GM18907 (cell line): ENCODE results near the gene VKORC1.
"Not testable (repeated sequence)": the region's sequence is repeated elsewhere in the genome, so short reads cannot be mapped to it uniquely, and the experiment has no call there.

Experiments
- ATAC-seq: cut with Tn5 transposase; IDR thresholded peaks from one replicate; pipeline ENCODE4 v1.9.1; 2021; ENCODE audit warnings: mild to moderate bottlenecking, moderate library complexity; ENCODE audit not compliant: unreplicated experiment

Gene VKORC1

DNA sequence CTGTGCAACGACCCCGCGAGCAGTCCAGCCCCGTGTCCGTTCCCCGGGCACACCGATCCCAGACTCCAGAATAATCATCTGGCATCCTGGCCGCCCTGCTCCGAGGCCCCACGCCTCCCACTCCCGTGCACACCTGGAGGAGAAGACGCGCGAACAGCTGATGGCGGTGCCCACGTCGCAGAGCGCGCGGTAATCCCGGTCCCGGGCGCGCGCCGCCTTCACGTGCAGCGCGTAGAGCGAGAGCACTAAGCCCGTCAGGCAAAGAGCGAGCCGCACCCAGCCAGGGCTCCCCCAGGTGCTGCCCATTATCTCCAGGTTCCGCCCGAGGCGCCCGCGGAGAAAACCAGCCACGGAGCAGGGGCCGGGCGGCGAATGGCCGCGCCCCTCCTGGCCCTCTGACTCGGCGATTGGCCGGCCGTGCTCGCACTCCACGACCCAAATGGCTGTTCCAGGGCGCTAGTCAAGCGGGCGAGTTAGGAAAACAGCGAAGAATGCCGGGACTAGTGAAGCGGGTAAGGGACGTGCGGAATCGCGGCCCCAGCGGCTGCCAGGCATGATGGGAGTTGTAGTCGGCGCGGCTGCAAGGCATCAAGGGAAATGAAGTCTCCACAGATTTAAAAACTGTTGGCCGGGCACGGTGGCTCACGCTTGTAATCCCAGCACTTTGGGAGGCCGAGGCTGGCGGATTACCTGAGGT, at the start of gene VKORC1:
Gene VKORC1, minus strand, starts transcription at position 374 of the 697 bp plus-strand sequence. Its CDS starts 68 bp downstream, at position 306.
- peak; percentile 86 for ATAC-seq

DNA sequence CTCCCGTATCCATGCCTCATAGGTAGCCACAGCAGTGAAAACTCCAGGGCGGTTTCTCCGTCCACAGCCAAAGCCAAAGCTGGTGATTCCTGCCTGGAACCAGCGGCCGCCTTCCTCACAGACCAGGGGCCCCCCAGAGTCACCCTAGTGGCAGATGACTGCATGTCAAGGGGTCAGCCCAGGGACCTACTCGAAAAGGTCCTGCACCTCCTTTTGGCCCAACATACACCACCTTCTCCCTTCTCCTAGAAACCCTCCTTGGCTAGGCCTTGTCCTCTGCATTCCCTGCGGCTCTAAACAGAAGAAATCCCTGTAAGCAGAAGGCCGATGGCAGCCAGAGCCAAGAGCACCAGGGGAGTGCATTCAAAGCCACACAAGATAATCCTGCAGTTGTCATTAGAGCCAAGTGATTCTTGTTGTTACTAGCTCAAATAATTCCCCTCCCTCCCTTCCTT, 49.1 kb upstream of the VKORC1 start:
- no peak for ATAC-seq

DNA sequence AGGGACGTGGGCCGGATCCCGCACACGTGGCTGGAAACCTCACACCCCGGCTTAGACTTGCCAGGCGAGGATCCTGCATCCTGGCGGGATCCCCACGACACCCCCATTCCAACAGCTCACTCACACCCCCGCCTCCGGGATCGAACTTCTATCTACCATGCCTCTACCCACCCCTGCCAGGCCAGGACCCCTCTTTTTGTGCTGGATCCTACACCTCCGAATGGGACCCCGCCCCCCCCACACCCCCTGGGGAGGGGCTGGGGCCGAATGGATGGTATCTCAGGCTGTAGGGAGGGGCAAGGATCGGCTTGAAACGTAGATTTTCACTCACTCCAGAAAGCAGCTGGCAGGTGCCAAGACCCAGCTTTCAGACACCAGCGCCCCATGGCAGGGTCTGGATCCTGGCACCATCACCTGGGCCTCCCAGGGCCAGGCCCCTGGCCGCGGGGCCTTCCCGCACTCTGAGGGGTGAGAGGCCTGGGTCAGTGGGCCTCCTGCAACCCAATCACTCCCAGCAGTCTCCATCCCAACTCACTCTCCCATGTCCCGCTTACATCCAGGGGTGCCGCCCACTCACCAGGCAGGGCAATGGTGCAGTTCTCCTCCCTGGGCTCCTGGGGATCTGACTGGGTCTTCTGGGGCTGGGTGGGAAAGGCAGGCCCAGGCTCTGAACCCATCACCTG, 48.6 kb upstream of the VKORC1 start:
- ATAC-seq, result no peak

DNA sequence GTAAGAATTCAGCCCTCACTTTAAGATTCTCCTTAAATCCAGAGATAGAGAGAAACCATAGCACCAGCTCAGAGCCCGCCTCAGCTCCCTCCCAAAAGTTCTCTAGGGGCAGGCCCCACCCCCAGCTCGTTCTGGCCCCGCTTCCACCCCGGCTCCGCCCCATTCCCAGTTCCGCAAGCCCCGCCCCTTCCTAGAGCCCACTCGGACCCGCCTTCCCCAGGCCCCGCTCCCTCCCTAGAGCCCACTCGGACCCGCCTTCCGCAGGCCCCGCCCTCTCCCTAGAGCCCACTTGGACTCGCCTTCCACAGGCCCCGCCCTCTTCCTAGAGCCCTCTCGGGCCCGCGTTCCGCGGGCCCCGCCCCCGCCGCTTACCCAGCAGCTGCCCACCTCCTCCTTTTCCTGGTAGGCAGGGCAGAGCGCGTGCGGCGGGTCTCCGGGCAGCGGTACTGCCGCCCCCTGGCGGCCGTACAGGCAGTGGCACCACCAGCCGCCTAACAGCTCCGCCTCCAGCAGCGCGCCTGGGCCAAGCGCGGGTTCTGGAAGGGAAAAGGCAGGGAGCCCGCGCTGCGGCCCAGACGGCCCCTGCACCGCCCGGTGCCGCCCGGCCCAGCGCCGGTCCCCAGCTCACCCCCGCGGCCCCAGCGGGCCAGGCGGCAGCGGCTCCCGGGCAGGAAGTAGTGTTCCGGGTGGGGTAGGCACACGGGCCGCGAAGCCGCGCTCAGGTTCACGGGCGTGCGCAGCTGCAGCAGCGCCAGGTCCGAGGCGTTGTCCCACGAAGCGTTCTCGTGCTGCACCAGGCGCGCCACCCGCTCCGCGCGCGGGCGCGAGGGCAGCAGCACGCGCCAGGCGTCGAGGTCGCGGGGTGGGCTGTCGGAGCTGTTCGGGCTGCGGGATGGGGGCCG, 47.8 kb upstream of the VKORC1 start:
- ATAC-seq, result peak; percentile 83

DNA sequence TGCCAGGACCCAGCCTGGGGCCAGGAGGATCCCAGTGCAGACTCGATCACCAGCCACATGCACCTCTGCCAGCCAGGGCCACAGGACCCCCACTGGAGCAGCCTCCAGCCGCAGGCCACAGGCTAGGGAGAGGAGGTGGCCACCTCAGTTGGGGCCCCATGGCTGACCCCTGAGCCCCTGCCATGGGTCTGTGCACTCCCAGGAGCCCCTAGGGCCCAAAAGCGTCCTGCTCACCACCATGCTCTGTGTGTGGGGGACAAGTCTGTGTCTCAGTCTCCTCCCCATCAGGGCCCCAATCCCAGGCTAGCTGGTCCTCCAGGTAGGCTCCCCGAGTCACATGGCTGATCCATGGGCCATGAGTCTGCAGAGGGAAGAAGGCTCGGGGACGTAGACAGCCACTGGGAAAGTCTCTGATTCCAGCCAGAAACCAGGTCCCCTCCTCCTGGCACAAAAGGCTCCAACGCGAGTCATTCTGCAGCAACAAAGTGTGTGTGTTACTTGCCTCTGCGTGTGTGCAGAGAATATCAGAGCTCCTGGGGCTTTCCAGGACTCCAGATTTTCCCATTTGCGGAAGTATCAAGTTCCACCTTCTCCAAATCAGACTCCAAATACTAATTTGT, 47.0 kb upstream of the VKORC1 start:
- peak; percentile 18 for ATAC-seq

DNA sequence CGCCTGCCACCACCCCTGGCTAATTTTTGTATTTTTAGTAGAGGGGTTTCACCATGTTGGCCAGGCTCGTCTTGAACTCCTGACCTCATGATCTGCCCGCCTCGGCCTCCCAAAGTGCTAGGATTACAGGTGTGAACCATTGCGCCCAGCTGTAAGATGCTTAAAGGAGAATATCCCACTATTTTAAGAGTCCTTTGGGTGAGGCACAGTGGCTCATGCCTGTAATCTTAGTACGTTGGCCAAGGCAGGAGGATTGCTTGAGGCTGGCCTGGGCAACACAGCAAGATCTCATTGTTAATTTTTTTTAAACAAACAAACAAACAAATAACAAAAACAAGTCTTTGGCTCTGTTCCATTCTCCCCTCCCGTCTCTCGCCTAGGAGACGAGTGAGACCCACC, 46.5 kb upstream of the VKORC1 start:
- ATAC-seq, result not testable (repeated sequence)

DNA sequence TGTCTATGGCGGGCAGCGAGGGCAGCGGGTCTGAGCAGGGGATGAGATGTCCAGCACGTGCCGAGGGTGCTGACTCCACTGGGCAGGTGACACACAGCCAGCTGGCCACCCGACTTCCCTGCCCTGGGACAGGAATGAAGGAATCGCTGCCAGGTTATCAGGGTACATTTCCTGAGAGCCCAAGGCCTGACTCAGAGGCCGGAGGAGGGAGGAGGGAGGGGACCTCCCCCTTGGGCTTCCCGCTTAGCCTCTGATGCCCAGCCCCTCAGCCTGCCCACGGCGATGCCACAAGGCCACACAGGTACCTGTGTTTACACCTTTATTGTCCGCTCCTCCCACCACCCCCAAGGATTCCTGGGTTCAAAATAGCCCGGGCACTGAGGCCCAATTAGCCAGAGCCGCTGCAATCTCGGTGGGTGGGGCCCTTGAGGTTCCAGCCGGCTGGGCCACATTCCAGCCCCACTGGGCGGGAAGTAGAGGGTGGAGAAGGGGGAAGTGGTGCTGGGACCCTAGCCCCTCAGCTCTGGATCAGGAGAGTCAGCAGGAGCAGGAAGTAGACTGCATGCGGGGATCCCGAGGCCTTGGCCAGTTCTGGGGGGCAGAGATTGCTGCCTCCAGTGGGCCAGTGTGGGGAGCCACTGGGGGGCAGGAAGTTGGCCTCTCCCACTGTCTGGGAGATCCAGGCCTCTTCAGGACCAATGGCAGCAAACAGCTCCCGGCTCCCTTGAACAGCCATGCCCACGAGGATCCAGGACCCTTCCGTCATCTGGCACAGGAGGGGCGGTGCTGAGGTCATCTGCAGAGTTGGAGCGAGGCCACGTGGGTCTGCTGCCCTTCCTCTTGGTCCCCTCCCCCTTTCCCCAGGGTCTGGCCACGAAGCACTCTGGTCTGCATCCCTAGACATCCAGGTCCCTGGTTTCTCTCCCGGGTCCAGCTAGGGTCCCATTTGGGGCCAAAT, 44.3 kb upstream of the VKORC1 start:
- ATAC-seq, result no peak

DNA sequence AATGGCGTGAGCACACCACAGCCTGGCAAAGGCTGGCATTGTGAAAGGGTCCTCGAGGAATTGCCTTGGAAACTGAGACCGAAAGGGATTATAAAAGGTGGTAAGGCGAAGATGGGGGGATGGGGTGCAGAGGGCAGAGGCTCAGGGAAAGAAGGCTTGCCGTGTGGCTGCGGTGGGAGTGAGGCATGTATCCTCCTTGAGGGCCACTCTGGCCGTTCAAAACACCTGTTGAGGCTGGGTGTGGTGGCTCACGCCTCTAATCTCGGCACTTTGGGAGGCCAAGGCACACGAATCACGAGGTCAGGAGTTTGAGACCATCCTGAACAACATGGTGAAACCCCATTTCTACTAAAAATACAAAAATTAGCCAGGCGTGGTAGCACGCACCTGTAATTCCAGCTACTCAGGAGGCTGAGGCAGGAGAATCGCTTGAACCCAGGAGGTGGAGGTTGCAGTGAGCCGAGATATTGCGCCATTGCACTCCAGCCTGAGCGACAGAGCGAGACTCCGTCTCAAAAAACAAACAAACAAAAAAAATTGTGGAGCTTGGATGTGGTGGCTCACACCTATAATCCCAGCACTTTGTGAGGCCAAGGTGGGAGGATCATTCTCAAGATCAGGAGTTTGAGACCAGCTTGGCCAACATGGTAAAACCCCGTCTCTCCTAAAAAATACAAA, 42.4 kb upstream of the VKORC1 start:
- ATAC-seq, result not testable (repeated sequence)

DNA sequence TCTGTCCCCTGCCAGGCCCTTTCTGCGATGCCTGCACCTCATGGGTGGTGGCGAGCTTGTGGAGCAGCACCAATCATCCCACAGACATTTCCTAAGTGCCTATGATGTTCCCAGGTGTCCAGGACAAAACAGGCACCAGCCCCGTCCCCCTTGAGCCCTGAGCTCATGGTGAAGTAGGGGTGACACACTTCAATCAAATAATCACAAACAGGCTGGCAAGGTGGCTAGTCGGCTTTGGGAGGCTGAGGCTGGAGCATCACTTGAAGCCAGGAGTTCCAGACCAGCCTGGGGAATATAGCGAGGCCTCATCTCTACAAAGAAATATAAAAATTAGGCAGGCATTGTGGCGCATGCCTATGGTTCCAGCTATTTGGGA, 41.7 kb upstream of the VKORC1 start:
- ATAC-seq, result no peak

DNA sequence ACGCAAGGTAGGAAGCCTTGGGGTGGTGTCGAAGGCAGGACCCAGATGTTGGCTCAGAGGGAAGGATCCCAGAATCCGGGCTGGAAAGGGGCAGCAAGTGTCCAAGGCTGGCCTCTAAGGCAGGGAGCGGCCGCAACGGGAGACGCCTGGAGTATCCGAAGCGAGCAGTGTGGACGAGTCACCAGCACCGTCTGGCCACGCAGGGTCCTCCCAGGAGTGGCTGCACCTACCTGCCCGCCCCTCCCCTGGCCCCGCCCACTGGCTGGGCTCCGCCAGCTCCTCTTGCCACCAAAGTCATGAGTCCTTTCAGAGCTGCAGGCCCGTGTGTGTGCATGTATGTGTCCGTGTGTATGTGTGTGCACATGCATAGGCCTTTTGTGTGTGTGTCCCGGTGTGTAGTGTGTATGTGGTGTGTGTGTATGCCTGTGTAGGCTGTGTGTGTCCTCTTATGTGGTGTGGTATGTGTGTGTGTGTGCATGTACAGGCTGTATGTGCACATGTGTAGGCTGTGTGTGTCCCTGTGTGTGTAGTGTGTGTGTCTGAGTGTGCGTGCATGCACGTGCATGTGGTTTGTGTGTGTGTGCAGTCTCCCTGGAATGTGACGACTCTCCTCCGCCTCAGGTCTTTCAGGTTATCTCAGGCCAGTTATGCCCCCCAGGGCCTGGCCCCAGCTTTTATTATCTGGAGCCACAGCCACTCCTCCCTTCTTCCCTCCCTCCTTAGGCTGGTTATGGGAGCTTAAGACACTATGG, 41.1 kb upstream of the VKORC1 start, which contains the start of gene PRSS8:
Gene PRSS8, minus strand, starts transcription at position 193 of the 752 bp plus-strand sequence. CDS start 229 bp downstream, outside the sequence.
- no peak for ATAC-seq

DNA sequence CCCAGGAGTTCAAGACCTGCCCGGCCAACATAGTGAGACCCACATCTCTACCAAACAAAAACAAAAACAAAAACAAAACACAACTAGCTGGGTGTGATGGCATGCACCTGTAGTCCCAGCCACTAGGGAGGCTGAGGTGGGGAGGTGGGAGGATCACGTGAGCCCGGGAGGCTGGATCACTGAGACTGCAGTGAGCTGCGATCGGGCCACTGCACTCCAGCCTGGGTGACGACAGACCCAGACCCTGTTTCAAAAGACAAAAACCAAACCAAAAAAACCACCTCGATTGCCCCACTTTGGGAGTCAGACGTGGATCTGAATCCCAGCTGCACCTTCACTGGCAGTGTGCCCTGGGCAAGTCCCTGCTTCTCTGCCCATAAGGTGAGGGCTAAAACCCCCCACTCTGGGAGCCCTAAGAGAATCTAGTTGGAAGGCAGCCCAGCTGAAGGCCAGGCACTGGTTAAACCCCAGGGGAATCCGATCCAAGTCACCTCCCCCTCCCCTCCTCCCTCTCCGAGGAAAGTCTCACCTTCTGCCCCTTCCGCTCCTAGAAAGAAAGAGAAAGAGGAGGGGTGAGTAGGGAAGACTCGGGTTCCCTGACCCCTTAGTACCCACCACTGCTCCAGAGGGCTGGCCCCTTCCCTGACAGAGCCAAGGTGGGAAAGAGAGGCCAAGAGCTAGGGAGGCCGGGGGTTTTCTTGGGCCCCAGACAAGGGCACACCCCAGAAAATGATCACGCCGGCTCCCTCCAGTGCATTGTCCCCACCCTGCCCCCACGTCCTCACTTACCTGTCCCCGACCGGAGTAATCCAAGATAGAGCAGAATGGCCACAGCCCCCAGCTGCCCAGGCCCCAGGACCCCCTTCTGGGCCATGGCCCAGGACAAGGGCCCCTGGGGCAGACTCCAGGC, 40.3 kb upstream of the VKORC1 start:
- ATAC-seq, result no peak

DNA sequence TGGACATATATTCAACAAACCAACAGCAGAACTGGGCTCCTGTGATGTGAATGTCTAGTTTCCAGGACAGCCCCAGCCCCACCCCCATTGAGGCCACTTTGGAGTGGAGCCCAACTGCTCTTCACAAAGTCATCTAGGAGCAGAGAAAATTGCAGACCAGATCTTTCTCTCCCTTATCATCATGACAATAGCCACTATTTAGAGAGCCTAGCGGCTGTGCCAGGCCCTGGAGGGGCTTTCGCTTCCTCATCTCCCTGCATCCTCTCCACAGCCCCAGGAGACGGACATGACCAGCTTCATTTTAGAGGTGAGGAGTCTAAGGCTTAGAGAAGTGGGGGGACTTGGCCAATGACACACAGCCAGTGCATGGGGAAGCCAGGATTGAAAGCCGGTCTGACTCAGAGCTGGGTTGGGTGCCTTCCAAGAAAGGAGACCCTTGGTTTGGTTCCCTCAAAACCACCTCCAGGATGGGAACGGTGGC, 39.5 kb upstream of the VKORC1 start:
- no peak for ATAC-seq

DNA sequence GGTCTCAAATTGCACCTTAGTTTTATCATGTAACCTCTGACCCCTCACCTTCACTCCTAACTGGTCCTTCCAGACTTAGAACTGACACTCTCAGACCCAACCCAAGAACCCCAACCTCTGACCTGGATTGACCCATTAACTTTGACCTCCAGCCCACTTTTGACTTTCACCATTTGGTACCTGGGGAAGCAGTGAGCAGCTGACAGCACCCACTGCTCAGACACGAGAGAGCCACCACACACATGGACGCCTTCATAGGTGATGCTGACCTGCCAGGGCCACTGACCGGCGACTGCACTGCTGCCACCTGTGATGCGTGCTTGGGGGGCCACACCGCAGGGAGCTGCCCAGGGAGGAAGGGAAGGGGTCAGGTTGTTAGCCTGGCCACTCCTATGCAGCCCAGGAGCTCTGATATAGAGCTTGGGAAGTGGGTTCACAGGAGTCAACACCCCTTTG, 38.5 kb upstream of the VKORC1 start:
- ATAC-seq, result no peak

DNA sequence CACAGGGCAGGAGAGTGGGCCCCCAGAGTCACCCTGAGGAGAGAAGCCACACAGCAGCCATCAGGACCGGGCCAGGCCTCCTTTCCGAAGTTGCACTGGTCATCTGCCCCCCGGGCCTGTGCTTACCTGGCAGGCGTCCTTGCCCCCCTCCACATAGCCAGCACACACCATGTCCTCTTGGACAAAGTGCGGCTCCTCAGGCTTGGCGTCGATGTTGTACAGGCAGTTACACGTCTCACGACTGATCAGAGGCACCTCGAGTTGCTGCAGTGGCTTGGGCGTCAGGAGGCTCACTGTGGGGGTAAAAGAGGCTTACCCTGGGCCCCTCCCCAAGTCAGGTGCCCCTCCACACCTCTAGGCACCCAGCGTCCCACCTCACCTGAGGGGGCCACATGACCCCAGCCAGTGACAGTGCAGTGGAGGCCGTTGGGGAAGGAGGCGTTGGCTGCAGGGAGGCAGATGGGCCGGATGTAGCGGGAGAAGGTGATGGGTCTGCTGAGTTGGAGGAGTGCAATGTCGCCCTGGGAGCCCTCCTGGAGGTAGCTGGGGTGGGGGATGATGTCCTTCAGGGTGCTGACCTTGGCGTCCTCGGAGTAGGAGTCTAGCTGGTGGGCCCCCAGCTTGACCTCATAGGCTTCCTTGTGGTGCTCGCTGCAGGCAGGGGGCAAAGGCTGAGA, 37.8 kb upstream of the VKORC1 start:
- no peak for ATAC-seq

DNA sequence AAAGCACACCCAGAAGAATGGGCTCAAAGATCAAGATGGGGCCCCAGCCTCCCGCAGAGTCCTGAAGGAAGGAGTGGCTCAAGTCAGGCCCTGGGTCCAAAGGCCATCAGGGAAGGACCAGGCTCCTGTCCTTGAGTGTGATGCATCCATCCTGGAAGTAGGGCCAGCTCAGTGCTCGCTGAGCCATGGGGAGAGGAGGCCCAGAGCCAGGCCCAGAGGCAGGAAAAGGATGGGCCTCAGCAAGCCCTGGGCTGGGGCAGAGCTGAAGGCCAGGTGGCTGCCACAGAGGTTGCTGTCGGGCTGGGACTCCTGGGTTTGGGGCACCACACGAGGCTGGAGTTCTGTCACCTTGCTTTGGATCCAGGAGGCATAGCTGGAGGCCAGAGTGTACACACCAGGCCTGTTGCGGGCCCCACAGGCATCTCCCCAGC, 37.3 kb upstream of the VKORC1 start:
- no peak for ATAC-seq

DNA sequence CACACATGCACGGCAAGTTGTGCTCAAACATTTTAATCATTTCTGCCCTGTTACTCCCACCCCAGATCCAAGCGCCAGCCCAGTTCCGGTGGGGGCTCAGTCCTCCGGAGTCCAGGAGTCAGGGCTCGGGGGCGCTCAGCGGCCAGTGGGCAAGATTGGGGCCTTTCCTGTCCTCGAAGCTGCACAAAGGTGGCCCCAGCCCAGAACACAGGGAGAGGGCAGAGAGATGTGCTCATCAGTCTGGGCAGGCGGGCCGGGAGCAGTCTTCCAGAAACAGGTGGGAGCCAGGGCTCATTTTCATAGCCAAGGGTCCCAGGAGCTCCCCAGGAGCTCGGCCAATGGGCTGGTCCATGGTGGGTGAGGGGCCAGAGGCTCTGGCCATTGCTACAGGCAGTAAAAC, 36.8 kb upstream of the VKORC1 start:
- no peak for ATAC-seq

DNA sequence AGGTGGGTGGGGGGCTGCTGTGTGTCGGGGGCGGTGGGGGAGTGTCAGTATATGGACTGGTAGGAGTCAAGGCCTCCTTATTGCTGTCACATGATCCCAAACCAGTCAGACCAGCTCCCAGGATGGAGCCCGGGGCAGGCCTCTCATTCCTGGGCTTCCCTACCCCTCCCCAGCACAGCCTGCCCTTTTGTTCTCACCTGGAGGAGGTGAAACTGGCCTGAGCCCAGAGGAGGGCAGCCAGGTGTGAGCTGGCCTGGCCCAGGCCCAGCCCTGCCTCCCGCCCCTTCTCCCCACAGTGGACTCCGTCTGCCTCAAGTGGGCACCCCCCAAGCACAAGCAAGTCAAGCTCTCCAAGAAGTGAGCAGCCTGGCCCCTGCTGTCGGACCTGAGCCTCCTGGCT, 36.3 kb upstream of the VKORC1 start:
- no peak for ATAC-seq
